Measurements from ENCODE around the gene SLC25A1. TPM values are rescaled to one million over a fixed set of nuclear protein-coding genes. Genes with fewer than 3 reads are reported as not detected.
"Not testable (repeated sequence)": the region's sequence is repeated elsewhere in the genome, so short reads cannot be mapped to it uniquely, and the experiment has no call there.

Gene SLC25A1
- total RNA-seq, 1 experiment from 2014 or later = 162 TPM

- ChIA-PET CTCF (no interaction called here), POLR2A (no interaction called here)
- in situ Hi-C loops (cut with HindIII; ENCODE audit: low pct_unique_long_range_greater_than_20kb, low sequenced_read_pairs) (no loop called here), intact Hi-C loops (cut with micrococcal nuclease; ENCODE audit: unreplicated experiment) (no loop called here)
- ATAC-seq (no peak), DNase-seq (ENCODE audit: low read depth, low spot score) (no peak)
- no peak overlapping the region for H3K27ac ChIP-seq (ENCODE audit: low read length)
- no peaks in the 10 kb centered on the region for H3K36me3 ChIP-seq (ENCODE audit: control insufficient read depth, insufficient read depth, low read length)
- BruUV-seq (replicated peaks) = no TSS peak
- H3K4me1 ChIP-seq (ENCODE audit: control insufficient read depth, insufficient read depth, low read length) = 0 out of 2 replicates have a peak, but pooled peaks cover 3% of the 10 kb centered on the region
- H3K9me3 ChIP-seq (ENCODE audit: control insufficient read depth, insufficient read depth, low read depth, low read length) = no peaks in the 10 kb centered on the region
- TF ChIP-seq SIN3A (IDR thresholded peaks at IDR 0.05; ENCODE audit: borderline replicate concordance, insufficient read depth, low read depth, low read length) = no peak
- TF ChIP-seq CTCF (IDR thresholded peaks at IDR 0.05) = no peak
- no peak for TF ChIP-seq POLR2AphosphoS5 (IDR thresholded peaks at IDR 0.05; ENCODE audit: low read depth, low read length)
- no peak for TF ChIP-seq REST (IDR thresholded peaks at IDR 0.05; ENCODE audit: insufficient read depth in 1 of 2, low read depth in 2 of 2, low read length in 1 of 2)
- no peak for TF ChIP-seq TCF7L2 (IDR thresholded peaks at IDR 0.05; ENCODE audit: low read depth, low read length)
- H3K27me3 ChIP-seq (ENCODE audit: control insufficient read depth, insufficient read depth, low read length) = no peaks in the 10 kb centered on the region; the same call in 1 of the 2 replicates
- H3K4me3 ChIP-seq (ENCODE audit: low read depth in 2 of 2, low read length in 2 of 2) = no peak overlapping the region
These were observed 12.1 kb downstream of the SLC25A1 start for GRCh38 chr22:19166421-19166820.

- Histone ChIP-seq H3K4me3 (ENCODE audit: low read depth in 2 of 2, low read length in 2 of 2) (no peak overlapping the region), H3K27ac (ENCODE audit: low read length) (no peak overlapping the region), H3K9me3 (ENCODE audit: control insufficient read depth, insufficient read depth, low read depth, low read length) (no peaks in the 10 kb centered on the region), H3K27me3 (ENCODE audit: control insufficient read depth, insufficient read depth, low read length) (no peaks in the 10 kb centered on the region; the same call in 1 of the 2 replicates), H3K4me1 (ENCODE audit: control insufficient read depth, insufficient read depth, low read length) (no peaks in the 10 kb centered on the region), H3K36me3 (ENCODE audit: control insufficient read depth, insufficient read depth, low read length) (no peaks in the 10 kb centered on the region)
- CTCF ChIA-PET = no interaction called here
- intact Hi-C loops (cut with micrococcal nuclease; ENCODE audit: unreplicated experiment) (no loop called here), in situ Hi-C loops (cut with HindIII; ENCODE audit: low pct_unique_long_range_greater_than_20kb, low sequenced_read_pairs) (no loop called here)
- POLR2A ChIA-PET = interaction anchor here (0.6 kb wide), 1 partner anchor 651 kb away, joined by 3 read pairs; no protein-coding TSS in a partner anchor
- BruUV-seq (replicated peaks) = no TSS peak
- TF ChIP-seq SIN3A (IDR thresholded peaks at IDR 0.05; ENCODE audit: borderline replicate concordance, insufficient read depth, low read depth, low read length) (no peak), TCF7L2 (IDR thresholded peaks at IDR 0.05; ENCODE audit: low read depth, low read length) (no peak), REST (IDR thresholded peaks at IDR 0.05; ENCODE audit: insufficient read depth in 1 of 2, low read depth in 2 of 2, low read length in 1 of 2) (no peak), POLR2AphosphoS5 (IDR thresholded peaks at IDR 0.05; ENCODE audit: low read depth, low read length) (no peak), CTCF (IDR thresholded peaks at IDR 0.05) (no peak)
- no peak for DNase-seq (ENCODE audit: low read depth, low spot score)
- ATAC-seq = no peak
These were observed 14.1 kb downstream of the SLC25A1 start for GRCh38 chr22:19164425-19164824.

- H3K4me1 ChIP-seq (ENCODE audit: control insufficient read depth, insufficient read depth, low read length); ATAC-seq; H3K27ac ChIP-seq (ENCODE audit: low read length); H3K27me3 ChIP-seq (ENCODE audit: control insufficient read depth, insufficient read depth, low read length); intact Hi-C loops (cut with micrococcal nuclease; ENCODE audit: unreplicated experiment); H3K9me3 ChIP-seq (ENCODE audit: control insufficient read depth, insufficient read depth, low read depth, low read length); in situ Hi-C loops (cut with HindIII; ENCODE audit: low pct_unique_long_range_greater_than_20kb, low sequenced_read_pairs); H3K36me3 ChIP-seq (ENCODE audit: control insufficient read depth, insufficient read depth, low read length); H3K4me3 ChIP-seq (ENCODE audit: low read depth in 2 of 2, low read length in 2 of 2); POLR2A ChIA-PET; CTCF ChIA-PET; DNase-seq (ENCODE audit: low read depth, low spot score); BruUV-seq (replicated peaks): not testable (repeated sequence)
These were observed 19.9 kb downstream of the SLC25A1 start for GRCh38 chr22:19158649-19159048.

- H3K9me3 ChIP-seq (ENCODE audit: control insufficient read depth, insufficient read depth, low read depth, low read length); H3K4me3 ChIP-seq (ENCODE audit: low read depth in 2 of 2, low read length in 2 of 2); H3K27ac ChIP-seq (ENCODE audit: low read length); BruUV-seq (replicated peaks); DNase-seq (ENCODE audit: low read depth, low spot score); POLR2A ChIA-PET; ATAC-seq; H3K36me3 ChIP-seq (ENCODE audit: control insufficient read depth, insufficient read depth, low read length); in situ Hi-C loops (cut with HindIII; ENCODE audit: low pct_unique_long_range_greater_than_20kb, low sequenced_read_pairs); intact Hi-C loops (cut with micrococcal nuclease; ENCODE audit: unreplicated experiment); CTCF ChIA-PET; H3K27me3 ChIP-seq (ENCODE audit: control insufficient read depth, insufficient read depth, low read length); H3K4me1 ChIP-seq (ENCODE audit: control insufficient read depth, insufficient read depth, low read length): not testable (repeated sequence)
These were observed 22.4 kb downstream of the SLC25A1 start for GRCh38 chr22:19156109-19156508.

Data from Panc1 (cell line).